GM23338 (cell line): ENCODE data around the gene MYO5C. TPM values are rescaled to one million over a fixed set of nuclear protein-coding genes. Genes with fewer than 3 reads are reported as not detected.

ENCODE experiments used
- ATAC-seq: fragments of 200-7000 bp; cut with Tn5 transposase; 3 replicates; pipeline ENCODE4 v1.9.1; 2020
- DNase-seq: peaks from one replicate; pipeline ENCODE4 v3.0.0-alpha.2; 2015; ENCODE audit warnings: low spot score
- H2AFZ ChIP-seq: fragments of 200-600 bp; sonication (generic); 2 replicates; pipeline ENCODE4 v1.8.0; 2016; ENCODE audit warnings: antibody characterized with exemption, mild to moderate bottlenecking, moderate library complexity
- H3F3A ChIP-seq: fragments of 200-600 bp; sonication (generic); replicated peaks from 2 replicates; pipeline ENCODE4 v1.8.0; 2017; ENCODE audit warnings: antibody characterized with exemption, mixed run types, low read depth
- H3K27ac ChIP-seq: fragments of 200-600 bp; sonication (generic); 2 replicates; pipeline ENCODE4 v1.6.1; 2016; ENCODE audit warnings: low read depth
- H3K27me3 ChIP-seq: fragments of 200-600 bp; sonication (generic); 2 replicates; pipeline ENCODE4 v1.8.0; 2016; ENCODE audit warnings: mild to moderate bottlenecking, mixed run types, moderate library complexity; ENCODE audit not compliant: insufficient read depth
- H3K36me3 ChIP-seq: fragments of 200-600 bp; sonication (generic); 2 replicates; pipeline ENCODE4 v1.8.0; 2016; ENCODE audit warnings: mild to moderate bottlenecking; ENCODE audit not compliant: insufficient read depth
- H3K4me1 ChIP-seq: fragments of 200-600 bp; sonication (generic); 2 replicates; pipeline ENCODE4 v1.8.0; 2016; ENCODE audit warnings: mild to moderate bottlenecking, moderate library complexity; ENCODE audit not compliant: insufficient read depth
- H3K4me2 ChIP-seq: fragments of 200-600 bp; sonication (generic); 2 replicates; pipeline ENCODE4 v1.7.1; 2017; ENCODE audit warnings: mixed run types
- H3K4me3 ChIP-seq: fragments of 200-600 bp; sonication (generic); 2 replicates; pipeline ENCODE4 v1.6.1; 2016; ENCODE audit warnings: mixed run types
- H3K79me2 ChIP-seq: fragments of 200-600 bp; sonication (generic); replicated peaks from 2 replicates; pipeline ENCODE4 v1.8.0; 2017; ENCODE audit warnings: mild to moderate bottlenecking; ENCODE audit not compliant: insufficient read depth
- H3K9me2 ChIP-seq: fragments of 200-600 bp; sonication (generic); 2 replicates; pipeline ENCODE4 v1.8.0; 2017; ENCODE audit not compliant: insufficient read depth
- H4K20me1 ChIP-seq: fragments of 200-600 bp; sonication (generic); replicated peaks from 2 replicates; pipeline ENCODE4 v1.8.0; 2017; ENCODE audit warnings: mild to moderate bottlenecking; ENCODE audit not compliant: insufficient read depth
- H3K27ac Mint-ChIP-seq: 2 replicates; pipeline ENCODE4 v1.8.0; 2020; ENCODE audit warnings: inconsistent platforms, mild to moderate bottlenecking, moderate library complexity, mixed read lengths
- H3K27me3 Mint-ChIP-seq: 3 replicates; pipeline ENCODE4 v1.8.0; 2022; ENCODE audit warnings: low read depth, mild to moderate bottlenecking, moderate library complexity, mixed read lengths, inconsistent platforms; ENCODE audit not compliant: insufficient read depth, poor library complexity
- H3K36me3 Mint-ChIP-seq: 3 replicates; pipeline ENCODE4 v1.8.0; 2021; ENCODE audit warnings: low read depth, mild to moderate bottlenecking, inconsistent platforms, moderate library complexity, mixed read lengths
- H3K4me1 Mint-ChIP-seq: 3 replicates; pipeline ENCODE4 v1.8.0; 2020; ENCODE audit warnings: mild to moderate bottlenecking, inconsistent platforms, mixed read lengths
- H3K4me3 Mint-ChIP-seq: 3 replicates; pipeline ENCODE4 v1.8.0; 2021; ENCODE audit warnings: moderate library complexity, mild to moderate bottlenecking, inconsistent platforms, mixed read lengths
- H3K9me3 Mint-ChIP-seq: 3 replicates; pipeline ENCODE4 v1.8.0; 2020; ENCODE audit warnings: moderate library complexity, mild to moderate bottlenecking, inconsistent platforms, mixed read lengths
- EZH2 ChIP-seq: fragments of 200-600 bp; sonication (generic); IDR thresholded peaks from one replicate; pipeline ENCODE4 v1.8.0; 2017; ENCODE audit warnings: antibody characterized with exemption, mild to moderate bottlenecking, low read depth; ENCODE audit not compliant: unreplicated experiment
- EZH2phosphoT487 ChIP-seq: fragments of 200-600 bp; sonication (generic); IDR thresholded peaks from one replicate; pipeline ENCODE4 v1.8.1; 2018; ENCODE audit warnings: antibody characterized with exemption; ENCODE audit not compliant: unreplicated experiment
- JUNB ChIP-seq: IDR thresholded peaks from one replicate; pipeline ENCODE4 v1.6.1; 2016; ENCODE audit warnings: antibody characterized with exemption; ENCODE audit not compliant: unreplicated experiment
- NANOG ChIP-seq: IDR thresholded peaks from 2 replicates; pipeline ENCODE4 v1.6.1; 2016; ENCODE audit warnings: antibody characterized with exemption, borderline replicate concordance
- POLR2AphosphoS5 ChIP-seq: IDR thresholded peaks from 2 replicates; pipeline ENCODE4 v1.6.1; 2016; ENCODE audit warnings: antibody characterized with exemption, low read depth
- STAT1 ChIP-seq: IDR thresholded peaks from one replicate; pipeline ENCODE4 v1.6.1; 2016; ENCODE audit warnings: antibody characterized with exemption; ENCODE audit not compliant: unreplicated experiment
- polyA plus RNA-seq: library from polyadenylated mRNA; unstranded; fragments of >200 nt; fragmentation: Nextera tagmentation; extraction: Ambion mirVana; gene quantifications from 2 replicates; pipeline ENCODE4 v1.2.1, GENCODE V29; 2016
- total RNA-seq: library from RNA; depleted of rRNA; stranded (reverse); fragments of >200 nt; shearing (Covaris generic); gene quantifications from 2 replicates; pipeline ENCODE4 v1.2.3, GENCODE V29; 2014
- TF ChIP-seq, protein P1 (sequence below): IDR thresholded peaks from one replicate; pipeline ENCODE4 v1.6.1; 2018; ENCODE audit warnings: antibody characterized with exemption; ENCODE audit not compliant: unreplicated experiment
- TF ChIP-seq, protein P2 (sequence below): IDR thresholded peaks from 2 replicates; pipeline ENCODE4 v1.6.1; 2016; ENCODE audit warnings: antibody characterized with exemption
- TF ChIP-seq, protein P3 (sequence below): fragments of 250-450 bp; sonication (Bioruptor Pico); IDR thresholded peaks from 2 replicates; pipeline ENCODE4 v1.5.0; 2020; ENCODE audit warnings: mild to moderate bottlenecking, moderate library complexity

The MYO5C gene
- total and polyA plus RNA-seq, 2 experiments from 2014 or later = 7.9 to 28.8 TPM

DNA sequence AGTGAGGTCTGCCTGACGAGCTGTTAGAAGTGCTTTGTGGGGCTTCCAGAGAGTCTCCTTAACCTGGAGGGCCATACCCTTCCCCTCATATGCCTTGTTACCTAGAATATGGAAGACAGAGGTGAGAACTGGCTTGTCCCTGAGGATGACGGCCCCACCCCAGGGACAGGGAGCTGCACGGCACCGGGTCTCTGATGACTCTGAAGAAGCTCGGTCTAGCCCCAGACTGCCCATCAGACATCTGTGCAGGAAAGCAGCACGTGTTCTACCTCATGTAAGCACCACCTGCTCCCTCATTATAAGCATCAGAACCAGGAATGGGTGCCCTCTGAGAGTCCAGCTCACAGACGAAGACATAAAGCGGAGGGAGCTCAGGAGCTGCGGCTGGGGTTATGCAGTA lies 18.0 kb downstream of the MYO5C start (continued):
- TF ChIP-seq, protein P1, sequence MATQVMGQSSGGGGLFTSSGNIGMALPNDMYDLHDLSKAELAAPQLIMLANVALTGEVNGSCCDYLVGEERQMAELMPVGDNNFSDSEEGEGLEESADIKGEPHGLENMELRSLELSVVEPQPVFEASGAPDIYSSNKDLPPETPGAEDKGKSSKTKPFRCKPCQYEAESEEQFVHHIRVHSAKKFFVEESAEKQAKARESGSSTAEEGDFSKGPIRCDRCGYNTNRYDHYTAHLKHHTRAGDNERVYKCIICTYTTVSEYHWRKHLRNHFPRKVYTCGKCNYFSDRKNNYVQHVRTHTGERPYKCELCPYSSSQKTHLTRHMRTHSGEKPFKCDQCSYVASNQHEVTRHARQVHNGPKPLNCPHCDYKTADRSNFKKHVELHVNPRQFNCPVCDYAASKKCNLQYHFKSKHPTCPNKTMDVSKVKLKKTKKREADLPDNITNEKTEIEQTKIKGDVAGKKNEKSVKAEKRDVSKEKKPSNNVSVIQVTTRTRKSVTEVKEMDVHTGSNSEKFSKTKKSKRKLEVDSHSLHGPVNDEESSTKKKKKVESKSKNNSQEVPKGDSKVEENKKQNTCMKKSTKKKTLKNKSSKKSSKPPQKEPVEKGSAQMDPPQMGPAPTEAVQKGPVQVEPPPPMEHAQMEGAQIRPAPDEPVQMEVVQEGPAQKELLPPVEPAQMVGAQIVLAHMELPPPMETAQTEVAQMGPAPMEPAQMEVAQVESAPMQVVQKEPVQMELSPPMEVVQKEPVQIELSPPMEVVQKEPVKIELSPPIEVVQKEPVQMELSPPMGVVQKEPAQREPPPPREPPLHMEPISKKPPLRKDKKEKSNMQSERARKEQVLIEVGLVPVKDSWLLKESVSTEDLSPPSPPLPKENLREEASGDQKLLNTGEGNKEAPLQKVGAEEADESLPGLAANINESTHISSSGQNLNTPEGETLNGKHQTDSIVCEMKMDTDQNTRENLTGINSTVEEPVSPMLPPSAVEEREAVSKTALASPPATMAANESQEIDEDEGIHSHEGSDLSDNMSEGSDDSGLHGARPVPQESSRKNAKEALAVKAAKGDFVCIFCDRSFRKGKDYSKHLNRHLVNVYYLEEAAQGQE = no peak
- TF ChIP-seq, protein P2, sequence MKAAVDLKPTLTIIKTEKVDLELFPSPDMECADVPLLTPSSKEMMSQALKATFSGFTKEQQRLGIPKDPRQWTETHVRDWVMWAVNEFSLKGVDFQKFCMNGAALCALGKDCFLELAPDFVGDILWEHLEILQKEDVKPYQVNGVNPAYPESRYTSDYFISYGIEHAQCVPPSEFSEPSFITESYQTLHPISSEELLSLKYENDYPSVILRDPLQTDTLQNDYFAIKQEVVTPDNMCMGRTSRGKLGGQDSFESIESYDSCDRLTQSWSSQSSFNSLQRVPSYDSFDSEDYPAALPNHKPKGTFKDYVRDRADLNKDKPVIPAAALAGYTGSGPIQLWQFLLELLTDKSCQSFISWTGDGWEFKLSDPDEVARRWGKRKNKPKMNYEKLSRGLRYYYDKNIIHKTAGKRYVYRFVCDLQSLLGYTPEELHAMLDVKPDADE = no peak
- TF ChIP-seq POLR2AphosphoS5 = no peak
- TF ChIP-seq JUNB = no peak
- TF ChIP-seq EZH2phosphoT487 = no peak

DNA sequence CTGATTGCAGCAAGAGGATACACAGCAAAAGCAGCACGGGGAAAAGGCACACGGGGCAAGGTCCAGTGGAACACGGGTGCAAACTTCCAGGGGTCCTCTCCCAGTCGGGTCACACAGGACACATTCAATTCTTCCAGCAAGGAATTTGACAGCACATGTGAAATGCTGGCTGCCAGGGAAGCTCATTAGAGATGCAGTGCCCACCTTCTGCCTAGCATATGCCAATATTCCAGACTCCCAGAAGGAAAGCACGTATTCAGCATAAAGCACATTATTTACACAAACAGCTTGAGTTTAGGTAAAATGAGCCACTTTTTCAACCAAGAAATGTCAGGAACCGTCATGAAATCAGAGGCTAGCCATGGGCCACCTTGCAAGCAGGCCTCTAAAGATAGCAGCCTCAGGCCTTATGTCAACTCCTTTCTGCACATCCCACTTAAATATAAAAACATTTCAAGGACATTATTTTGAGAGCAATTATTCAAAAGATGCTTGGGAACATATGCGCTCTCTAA lies 19.3 kb downstream of the MYO5C start:
- no peak for DNase-seq
- H3K36me3 ChIP-seq = peaks cover 26% of the 10 kb centered on the region
- no peak overlapping the region for H3K4me3 ChIP-seq
- H3K27me3 ChIP-seq = no peaks in the 10 kb centered on the region
- no peak overlapping the region for H3K27ac ChIP-seq
- no peaks in the 10 kb centered on the region for H4K20me1 ChIP-seq
- no peaks in the 10 kb centered on the region for H3F3A ChIP-seq
- Mint-ChIP-seq H3K4me1 (peaks cover 4% of the 10 kb centered on the region; the same call in 2 of the 3 replicates), H3K4me3 (no peak overlapping the region), H3K36me3 (peaks cover 69% of the 10 kb centered on the region), H3K9me3 (no peaks in the 10 kb centered on the region), H3K27me3 (peaks cover 2% of the 10 kb centered on the region), H3K27ac (no peak overlapping the region)
- no peak overlapping the region for H3K4me2 ChIP-seq
- H2AFZ ChIP-seq = no peak overlapping the region
- no peak for ATAC-seq
- H3K4me1 ChIP-seq = no peaks in the 10 kb centered on the region
- no peaks in the 10 kb centered on the region for H3K79me2 ChIP-seq
- no peaks in the 10 kb centered on the region for H3K9me2 ChIP-seq
- no peak for TF ChIP-seq STAT1
- no peak for TF ChIP-seq EZH2
- TF ChIP-seq, protein P3, sequence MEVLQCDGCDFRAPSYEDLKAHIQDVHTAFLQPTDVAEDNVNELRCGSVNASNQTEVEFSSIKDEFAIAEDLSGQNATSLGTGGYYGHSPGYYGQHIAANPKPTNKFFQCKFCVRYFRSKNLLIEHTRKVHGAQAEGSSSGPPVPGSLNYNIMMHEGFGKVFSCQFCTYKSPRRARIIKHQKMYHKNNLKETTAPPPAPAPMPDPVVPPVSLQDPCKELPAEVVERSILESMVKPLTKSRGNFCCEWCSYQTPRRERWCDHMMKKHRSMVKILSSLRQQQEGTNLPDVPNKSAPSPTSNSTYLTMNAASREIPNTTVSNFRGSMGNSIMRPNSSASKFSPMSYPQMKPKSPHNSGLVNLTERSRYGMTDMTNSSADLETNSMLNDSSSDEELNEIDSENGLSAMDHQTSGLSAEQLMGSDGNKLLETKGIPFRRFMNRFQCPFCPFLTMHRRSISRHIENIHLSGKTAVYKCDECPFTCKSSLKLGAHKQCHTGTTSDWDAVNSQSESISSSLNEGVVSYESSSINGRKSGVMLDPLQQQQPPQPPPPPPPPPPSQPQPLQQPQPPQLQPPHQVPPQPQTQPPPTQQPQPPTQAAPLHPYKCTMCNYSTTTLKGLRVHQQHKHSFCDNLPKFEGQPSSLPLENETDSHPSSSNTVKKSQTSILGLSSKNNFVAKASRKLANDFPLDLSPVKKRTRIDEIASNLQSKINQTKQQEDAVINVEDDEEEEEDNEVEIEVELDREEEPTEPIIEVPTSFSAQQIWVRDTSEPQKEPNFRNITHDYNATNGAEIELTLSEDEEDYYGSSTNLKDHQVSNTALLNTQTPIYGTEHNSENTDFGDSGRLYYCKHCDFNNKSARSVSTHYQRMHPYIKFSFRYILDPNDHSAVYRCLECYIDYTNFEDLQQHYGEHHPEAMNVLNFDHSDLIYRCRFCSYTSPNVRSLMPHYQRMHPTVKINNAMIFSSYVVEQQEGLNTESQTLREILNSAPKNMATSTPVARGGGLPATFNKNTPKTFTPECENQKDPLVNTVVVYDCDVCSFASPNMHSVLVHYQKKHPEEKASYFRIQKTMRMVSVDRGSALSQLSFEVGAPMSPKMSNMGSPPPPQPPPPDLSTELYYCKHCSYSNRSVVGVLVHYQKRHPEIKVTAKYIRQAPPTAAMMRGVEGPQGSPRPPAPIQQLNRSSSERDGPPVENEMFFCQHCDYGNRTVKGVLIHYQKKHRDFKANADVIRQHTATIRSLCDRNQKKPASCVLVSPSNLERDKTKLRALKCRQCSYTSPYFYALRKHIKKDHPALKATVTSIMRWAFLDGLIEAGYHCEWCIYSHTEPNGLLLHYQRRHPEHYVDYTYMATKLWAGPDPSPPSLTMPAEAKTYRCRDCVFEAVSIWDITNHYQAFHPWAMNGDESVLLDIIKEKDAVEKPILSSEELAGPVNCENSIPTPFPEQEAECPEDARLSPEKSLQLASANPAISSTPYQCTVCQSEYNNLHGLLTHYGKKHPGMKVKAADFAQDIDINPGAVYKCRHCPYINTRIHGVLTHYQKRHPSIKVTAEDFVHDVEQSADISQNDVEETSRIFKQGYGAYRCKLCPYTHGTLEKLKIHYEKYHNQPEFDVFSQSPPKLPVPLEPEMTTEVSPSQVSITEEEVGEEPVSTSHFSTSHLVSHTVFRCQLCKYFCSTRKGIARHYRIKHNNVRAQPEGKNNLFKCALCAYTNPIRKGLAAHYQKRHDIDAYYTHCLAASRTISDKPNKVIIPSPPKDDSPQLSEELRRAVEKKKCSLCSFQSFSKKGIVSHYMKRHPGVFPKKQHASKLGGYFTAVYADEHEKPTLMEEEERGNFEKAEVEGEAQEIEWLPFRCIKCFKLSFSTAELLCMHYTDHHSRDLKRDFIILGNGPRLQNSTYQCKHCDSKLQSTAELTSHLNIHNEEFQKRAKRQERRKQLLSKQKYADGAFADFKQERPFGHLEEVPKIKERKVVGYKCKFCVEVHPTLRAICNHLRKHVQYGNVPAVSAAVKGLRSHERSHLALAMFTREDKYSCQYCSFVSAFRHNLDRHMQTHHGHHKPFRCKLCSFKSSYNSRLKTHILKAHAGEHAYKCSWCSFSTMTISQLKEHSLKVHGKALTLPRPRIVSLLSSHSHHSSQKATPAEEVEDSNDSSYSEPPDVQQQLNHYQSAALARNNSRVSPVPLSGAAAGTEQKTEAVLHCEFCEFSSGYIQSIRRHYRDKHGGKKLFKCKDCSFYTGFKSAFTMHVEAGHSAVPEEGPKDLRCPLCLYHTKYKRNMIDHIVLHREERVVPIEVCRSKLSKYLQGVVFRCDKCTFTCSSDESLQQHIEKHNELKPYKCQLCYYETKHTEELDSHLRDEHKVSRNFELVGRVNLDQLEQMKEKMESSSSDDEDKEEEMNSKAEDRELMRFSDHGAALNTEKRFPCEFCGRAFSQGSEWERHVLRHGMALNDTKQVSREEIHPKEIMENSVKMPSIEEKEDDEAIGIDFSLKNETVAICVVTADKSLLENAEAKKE (CRISPR knock-in tag) = no peak
- TF ChIP-seq EZH2phosphoT487 = no peak
- no peak for TF ChIP-seq POLR2AphosphoS5
- no peak for TF ChIP-seq JUNB
- no peak for TF ChIP-seq NANOG
- TF ChIP-seq, protein P1 = no peak
